Aorta (tissue), 5 donors: ENCODE results near the gene COLEC12. TPM values are rescaled to one million over a fixed set of nuclear protein-coding genes. Genes with fewer than 3 reads are reported as not detected.

Experiments
- ATAC-seq: fragments of 200-7000 bp; cut with Tn5 transposase; one replicate; pipeline ENCODE4 v1.9.1; 2022; ENCODE audit warnings: moderate library complexity; ENCODE audit not compliant: low FRiP score
- DNase-seq, 2 donors: peaks; one replicate each; pipeline ENCODE4 v3.0.0-alpha.2; 2020
- H3K27ac ChIP-seq, 2 donors: one replicate each; pipeline ENCODE4 v1.5.1; 2013; ENCODE audit warnings: low read length in 2 of 2, mild to moderate bottlenecking in 2 of 2, moderate library complexity in 2 of 2, control low read depth in 1 of 2, inconsistent platforms in 1 of 2, low read depth in 1 of 2
- H3K27me3 ChIP-seq, 2 donors: one replicate each; pipeline ENCODE4 v1.6.1; 2013; ENCODE audit warnings: control low read depth in 1 of 2, low read length in 1 of 2, mild to moderate bottlenecking in 1 of 2, moderate library complexity in 1 of 2; ENCODE audit not compliant: insufficient read depth in 2 of 2, control insufficient read depth in 1 of 2
- H3K36me3 ChIP-seq, 2 donors: one replicate each; pipeline ENCODE4 v1.6.1; 2013; ENCODE audit warnings: control low read depth in 1 of 2, low read length in 1 of 2, mild to moderate bottlenecking in 1 of 2; ENCODE audit not compliant: insufficient read depth in 2 of 2, control insufficient read depth in 1 of 2
- H3K4me1 ChIP-seq, 2 donors: one replicate each; pipeline ENCODE4 v1.6.1; 2013; ENCODE audit warnings: low read length in 2 of 2, control low read depth in 1 of 2, mild to moderate bottlenecking in 1 of 2, moderate library complexity in 1 of 2; ENCODE audit not compliant: insufficient read depth in 2 of 2, control insufficient read depth in 1 of 2
- H3K4me3 ChIP-seq, 2 donors: one replicate each; pipeline ENCODE4 v1.5.1; 2013; ENCODE audit warnings: low read length in 2 of 2, control low read depth in 1 of 2, mild to moderate bottlenecking in 1 of 2
- H3K9me3 ChIP-seq: one replicate; pipeline ENCODE4 v1.6.1; 2013; ENCODE audit warnings: mild to moderate bottlenecking, low read length; ENCODE audit not compliant: control insufficient read depth
- WGBS, 2 donors: extraction: QIAGEN DNeasy Blood & Tissue Kit; methylation state at CpG; one replicate each; pipeline ENCODE4 v1.1.7; 2013; 5-methylcytosine and 5-hydroxymethylcytosine counted together
- intact Hi-C, 2 donors: fragments of 100-400 bp; cut with DNase I; formaldehyde crosslinking; loops; one replicate each; pipeline versions ENCODE4 v1.14.2 to v1.15.0; 2022
- polyA plus RNA-seq, 2 donors: library from polyadenylated mRNA; stranded (reverse); fragments of 200-250 nt; gene quantifications; one replicate each; pipeline ENCODE4 v1.2.3, GENCODE V29; 2013
- total RNA-seq, 2 donors: library from RNA; stranded (reverse); fragmentation: NEBNext Ultra II Directional; extraction: Animal tissue kit (Norgen Biotek cat#: 25700); gene quantifications; one replicate each; pipeline ENCODE4 v1.2.1, GENCODE V29; 2021
- donor health status: healthy with polysubstance abuse.
- donor health status: Bipolar disorder and iron deficiency.
- donor health status: DM: no; HTN: no; CAD: no.
- donor health status: DM: no; HTN: no; CAD: no.
- donor health status: DM: yes; HTN: yes; CAD: no.

The COLEC12 gene
- total and polyA plus RNA-seq, 4 donors, result 2.4 to 46.1 (median 10.7) TPM

GRCh38 chr18:417495-417894, 83.0 kb downstream of the COLEC12 start:
- Histone ChIP-seq H3K9me3 (no peaks in the 10 kb centered on the region), H3K4me1 (no peaks in the 10 kb centered on the region), H3K36me3 (no peaks in the 10 kb centered on the region), H3K27ac (no peak overlapping the region), H3K27me3 (no peaks in the 10 kb centered on the region), H3K4me3 (no peak overlapping the region)
- no peak for DNase-seq
- 40 to 56% methylated on average over 5 of the region's 5 CpGs for WGBS, 2 donors
- peak; percentile 65 for ATAC-seq
- intact Hi-C loops, result no loop called here

GRCh38 chr18:416930-417329, 83.6 kb downstream of the COLEC12 start:
- DNase-seq (no peak), ATAC-seq (no peak)
- no peaks in the 10 kb centered on the region for H3K9me3 ChIP-seq
- no peaks in the 10 kb centered on the region for H3K36me3 ChIP-seq
- 98 to 100% methylated on average over 1 of the region's 1 CpG for WGBS, 2 donors
- H3K27ac ChIP-seq, result no peak overlapping the region
- H3K27me3 ChIP-seq, result no peaks in the 10 kb centered on the region
- intact Hi-C loops, result no loop called here
- H3K4me1 ChIP-seq, result no peaks in the 10 kb centered on the region
- no peak overlapping the region for H3K4me3 ChIP-seq

DNA sequence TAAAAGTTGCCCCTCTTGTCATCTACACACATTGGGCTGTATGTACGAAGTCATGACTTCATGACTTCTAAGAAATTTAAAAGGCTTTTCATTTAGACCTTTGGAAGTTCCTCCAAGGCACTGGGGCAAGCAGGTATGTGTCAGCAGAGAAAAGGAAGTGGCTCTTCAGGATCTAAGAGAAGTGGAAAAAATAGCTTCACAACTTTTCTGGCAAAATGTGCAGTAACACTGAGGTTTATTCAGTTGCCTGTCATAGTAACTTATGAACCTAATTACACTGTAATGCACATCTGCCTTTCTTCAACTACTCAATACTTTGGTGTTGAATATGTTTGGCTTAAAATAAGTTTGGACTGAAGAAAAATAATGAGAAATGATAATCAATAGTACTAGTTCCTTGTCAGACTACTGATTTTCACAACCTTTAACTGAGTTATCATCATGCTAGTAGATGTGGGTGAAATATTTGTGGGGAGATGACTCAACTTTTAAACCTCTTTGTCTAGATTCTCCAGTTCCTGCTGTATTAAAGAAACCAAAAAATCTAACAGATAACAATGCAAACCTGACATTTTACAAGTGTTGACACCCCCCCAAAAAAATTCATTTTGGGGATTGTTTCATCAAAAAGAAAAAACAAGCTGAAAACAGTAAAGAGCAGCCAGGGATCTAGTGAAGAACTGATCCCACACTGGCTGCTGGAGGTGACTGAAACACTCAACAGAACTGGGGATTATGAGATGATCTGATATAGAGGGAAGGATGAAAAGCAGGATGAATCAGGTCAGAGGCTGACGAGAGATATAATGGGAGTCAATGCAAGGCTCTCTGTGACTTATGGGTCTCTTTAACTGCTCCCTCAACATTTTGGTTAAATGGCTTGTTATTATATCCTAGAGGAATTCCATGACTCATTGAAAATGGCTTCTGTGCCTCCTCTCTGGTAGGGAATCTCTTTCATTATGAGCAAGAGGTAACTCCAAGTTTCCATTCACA, 84.6 kb downstream of the COLEC12 start:
- intact Hi-C loops, result no loop called here
- DNase-seq (no peak), ATAC-seq (no peak)
- H3K9me3 ChIP-seq, result no peaks in the 10 kb centered on the region
- no peak overlapping the region for H3K27ac ChIP-seq
- H3K27me3 ChIP-seq, result no peaks in the 10 kb centered on the region
- H3K4me1 ChIP-seq, result no peaks in the 10 kb centered on the region
- 95 to 97% methylated on average over 2 of the region's 2 CpGs for WGBS, 2 donors
- H3K36me3 ChIP-seq, result no peaks in the 10 kb centered on the region
- H3K4me3 ChIP-seq, result no peak overlapping the region

DNA sequence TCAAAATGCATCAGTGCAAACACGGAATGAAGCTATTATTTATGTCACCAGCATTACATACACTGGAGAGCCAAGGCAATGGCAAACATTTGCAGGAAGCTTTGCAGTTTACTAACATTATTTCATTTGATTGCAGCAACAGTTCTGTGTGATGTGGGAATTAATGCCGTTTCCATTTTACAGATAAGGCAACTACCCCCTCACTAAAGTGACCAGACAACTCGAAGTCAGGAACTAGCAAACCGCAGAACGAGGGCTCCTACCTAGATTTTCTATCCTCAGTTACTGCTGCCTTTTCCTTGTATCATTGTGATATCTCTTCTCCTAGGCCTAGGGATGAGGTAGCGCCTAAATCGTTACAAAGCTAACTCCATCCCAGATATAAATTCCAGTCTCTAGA, 85.5 kb downstream of the COLEC12 start:
- no peaks in the 10 kb centered on the region for H3K9me3 ChIP-seq

GRCh38 chr18:413233-413632, 87.3 kb downstream of the COLEC12 start:
- Histone ChIP-seq H3K4me3 (no peak overlapping the region), H3K27me3 (no peaks in the 10 kb centered on the region), H3K36me3 (no peaks in the 10 kb centered on the region), H3K27ac (no peak overlapping the region), H3K9me3 (no peaks in the 10 kb centered on the region), H3K4me1 (no peaks in the 10 kb centered on the region)
- no peak for DNase-seq
- intact Hi-C loops, result no loop called here
- no peak for ATAC-seq
- WGBS, 2 donors, result 69 to 77% methylated on average over 3 of the region's 3 CpGs

More for the DNA sequence above, 85.5 kb downstream of the COLEC12 start:
- no peak for ATAC-seq
- 87 to 92% methylated on average over 7 of the region's 7 CpGs for WGBS, 2 donors
- H3K4me1 ChIP-seq, result no peaks in the 10 kb centered on the region
- H3K36me3 ChIP-seq, result no peaks in the 10 kb centered on the region
- H3K27me3 ChIP-seq, result no peaks in the 10 kb centered on the region
- DNase-seq, result no peak
- H3K4me3 ChIP-seq, result no peak overlapping the region
- intact Hi-C loops, result no loop called here
- H3K27ac ChIP-seq, result no peak overlapping the region

DNA sequence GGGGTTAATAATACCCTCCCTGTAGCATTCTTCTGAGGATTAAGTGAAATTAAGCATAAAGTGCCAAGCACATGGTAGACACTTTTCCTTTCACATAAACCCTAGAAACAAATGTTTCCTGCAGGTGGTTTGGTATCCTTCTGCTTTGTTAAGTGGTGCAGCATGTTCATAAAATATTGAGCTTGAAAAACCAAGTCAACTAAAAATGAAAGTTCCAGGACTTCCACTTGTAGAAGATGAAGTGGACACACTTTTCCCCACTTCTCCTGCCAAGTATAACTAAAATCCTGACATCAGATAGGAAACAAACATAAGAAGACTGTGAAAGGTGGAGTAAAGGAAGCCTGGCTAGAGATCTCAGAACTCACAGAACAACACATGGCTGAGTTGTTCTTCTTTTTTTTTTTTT, 90.5 kb downstream of the COLEC12 start:
- DNase-seq, result no peak
- Histone ChIP-seq H3K27ac (no peak overlapping the region), H3K36me3 (no peaks in the 10 kb centered on the region), H3K27me3 (no peaks in the 10 kb centered on the region), H3K4me1 (no peaks in the 10 kb centered on the region), H3K4me3 (no peak overlapping the region), H3K9me3 (no peaks in the 10 kb centered on the region)
- no peak for ATAC-seq
- intact Hi-C loops, result no loop called here

GRCh38 chr18:408367-408766, 92.1 kb downstream of the COLEC12 start:
- H3K36me3 ChIP-seq, result no peaks in the 10 kb centered on the region
- no peaks in the 10 kb centered on the region for H3K4me1 ChIP-seq
- H3K27me3 ChIP-seq, result no peaks in the 10 kb centered on the region
- no peak for DNase-seq
- no peak overlapping the region for H3K4me3 ChIP-seq
- H3K9me3 ChIP-seq, result no peaks in the 10 kb centered on the region
- intact Hi-C loops, result no loop called here
- no peak overlapping the region for H3K27ac ChIP-seq
- WGBS, 2 donors, result 85 to 89% methylated on average over 1 of the region's 1 CpG
- ATAC-seq, result no peak

DNA sequence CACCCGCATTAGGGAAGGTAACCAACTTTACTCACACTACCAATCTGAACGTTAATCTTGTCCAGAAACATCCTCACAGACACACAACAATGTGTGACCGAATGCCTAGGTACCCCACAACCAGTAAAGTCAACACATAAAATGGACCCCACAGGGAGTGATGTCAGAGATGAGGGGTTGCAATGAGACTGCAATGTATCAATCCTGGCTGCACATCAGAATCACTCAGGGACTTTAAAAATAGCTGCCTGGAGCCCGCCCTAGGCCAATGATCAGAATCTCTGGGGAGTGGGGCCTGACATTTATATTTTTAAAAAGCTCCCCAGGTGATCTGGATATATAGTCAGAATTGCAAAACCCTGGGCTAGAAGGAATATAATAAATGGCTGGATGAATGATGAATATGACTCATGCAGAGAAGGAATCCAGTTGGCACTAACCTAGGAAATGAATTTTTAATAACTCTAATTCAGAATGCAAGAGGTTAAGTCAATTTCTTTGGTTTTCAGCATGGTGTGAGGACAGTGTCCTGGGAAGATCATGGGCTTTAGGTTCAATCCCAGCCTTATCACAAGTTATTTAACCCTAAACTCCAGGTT, 92.8 kb downstream of the COLEC12 start:
- peak; percentile 26 for ATAC-seq
- no peaks in the 10 kb centered on the region for H3K9me3 ChIP-seq
- no peak overlapping the region for H3K4me3 ChIP-seq
- H3K27ac ChIP-seq, result no peak overlapping the region
- no peaks in the 10 kb centered on the region for H3K27me3 ChIP-seq
- no peaks in the 10 kb centered on the region for H3K4me1 ChIP-seq
- H3K36me3 ChIP-seq, result no peaks in the 10 kb centered on the region
- intact Hi-C loops, result no loop called here
- DNase-seq, result no peak
- 72 to 86% methylated on average over 4 of the region's 4 CpGs for WGBS, 2 donors

DNA sequence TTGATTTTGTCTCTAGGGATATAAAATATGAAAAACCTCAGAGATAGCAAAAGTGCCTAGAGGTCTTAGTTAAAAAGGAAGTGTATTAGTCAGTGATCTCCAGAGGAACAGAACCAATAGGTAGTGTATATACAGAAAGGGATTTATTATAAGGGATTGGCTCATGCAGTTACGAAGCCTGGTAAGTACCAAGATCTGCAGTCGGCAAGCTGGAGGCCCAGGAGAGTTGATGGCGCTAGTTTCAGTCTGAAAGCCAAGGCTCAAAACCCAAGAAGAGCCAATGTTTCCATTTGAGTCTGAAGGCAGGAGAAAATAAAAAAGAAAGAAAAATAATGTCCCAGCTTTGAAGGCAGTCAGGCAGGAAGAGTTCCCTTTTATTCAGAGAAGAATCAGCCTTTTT, 93.3 kb downstream of the COLEC12 start:
- H3K36me3 ChIP-seq, result no peaks in the 10 kb centered on the region
- H3K27ac ChIP-seq, result no peak overlapping the region
- no peaks in the 10 kb centered on the region for H3K27me3 ChIP-seq
- H3K4me1 ChIP-seq, result no peaks in the 10 kb centered on the region
- intact Hi-C loops, result no loop called here
- H3K4me3 ChIP-seq, result no peak overlapping the region
- no peaks in the 10 kb centered on the region for H3K9me3 ChIP-seq
- WGBS, 2 donors, result 27 to 54% methylated on average over 3 of the region's 3 CpGs
- DNase-seq, result no peak
- ATAC-seq, result no peak
